T1000 (cell line): ENCODE data around the gene AASDHPPT.
A peak's percentile ranks its signal among the peaks of the same experiment; 100 is the strongest.
"Not testable (repeated sequence)": the region's sequence is repeated elsewhere in the genome, so short reads cannot be mapped to it uniquely, and the experiment has no call there.

ENCODE experiments used
- DNase-seq: peaks from one replicate; lab custom pipeline; 2025; ENCODE audit warnings: mixed read lengths; lab: John Stamatoyannopoulos, UW

Gene AASDHPPT

GRCh38 chr11:106077609-106078455 lies at the start of gene AASDHPPT:
AASDHPPT (plus strand) TSS chr11:106077662; CDS start chr11:106077711, 49 bp downstream.
- DNase-seq = no peak

- DNase-seq = no peak
Observed at GRCh38 chr11:106030609-106031008, 46.9 kb upstream of the AASDHPPT start.

- DNase-seq = no peak
Observed at GRCh38 chr11:106031202-106031810, 46.2 kb upstream of the AASDHPPT start.

GRCh38 chr11:106031936-106032335 lies 45.5 kb upstream of the AASDHPPT start:
- no peak for DNase-seq

GRCh38 chr11:106032861-106033260 lies 44.6 kb upstream of the AASDHPPT start:
- no peak for DNase-seq

GRCh38 chr11:106043540-106043939 lies 33.9 kb upstream of the AASDHPPT start:
- no peak for DNase-seq

- DNase-seq = no peak
Observed at GRCh38 chr11:106047631-106048030, 29.8 kb upstream of the AASDHPPT start.

- no peak for DNase-seq
Observed at GRCh38 chr11:106049727-106050476, 27.6 kb upstream of the AASDHPPT start.

GRCh38 chr11:106051103-106051502 lies 26.4 kb upstream of the AASDHPPT start:
- DNase-seq = no peak

GRCh38 chr11:106058377-106058776 lies 19.1 kb upstream of the AASDHPPT start:
- not testable (repeated sequence) for DNase-seq

- DNase-seq = no peak
Observed at GRCh38 chr11:106059617-106060016, 17.8 kb upstream of the AASDHPPT start.

GRCh38 chr11:106061249-106061784 lies 16.1 kb upstream of the AASDHPPT start:
- no peak for DNase-seq

GRCh38 chr11:106061954-106062949 lies 15.2 kb upstream of the AASDHPPT start:
- no peak for DNase-seq

- no peak for DNase-seq
Observed at GRCh38 chr11:106063009-106063408, 14.5 kb upstream of the AASDHPPT start.

- DNase-seq = no peak
Observed at GRCh38 chr11:106070606-106071005, 6.9 kb upstream of the AASDHPPT start.

- DNase-seq = no peak
Observed at GRCh38 chr11:106072804-106073203, 4.7 kb upstream of the AASDHPPT start.

GRCh38 chr11:106076171-106076918 lies 1.1 kb upstream of the AASDHPPT start:
- DNase-seq = no peak

GRCh38 chr11:106076919-106077608 lies 398 bp upstream of the AASDHPPT start, which contains the start of gene KBTBD3:
KBTBD3 (minus strand) TSS chr11:106077347; CDS start chr11:106059097, 18,250 bp downstream.
- DNase-seq = peak; percentile 94

- no peak for DNase-seq
Observed at GRCh38 chr11:106082096-106082495, 4.6 kb downstream of the AASDHPPT start.

- no peak for DNase-seq
Observed at GRCh38 chr11:106086135-106086534, 8.7 kb downstream of the AASDHPPT start.
